ENCODE data around the gene F3. TPM values are rescaled to one million over a fixed set of nuclear protein-coding genes. Genes with fewer than 3 reads are reported as not detected.

F3 gene
- total and polyA plus RNA-seq, 4 donors = 1.0 to 2.7 (median 1.4) TPM

DNA sequence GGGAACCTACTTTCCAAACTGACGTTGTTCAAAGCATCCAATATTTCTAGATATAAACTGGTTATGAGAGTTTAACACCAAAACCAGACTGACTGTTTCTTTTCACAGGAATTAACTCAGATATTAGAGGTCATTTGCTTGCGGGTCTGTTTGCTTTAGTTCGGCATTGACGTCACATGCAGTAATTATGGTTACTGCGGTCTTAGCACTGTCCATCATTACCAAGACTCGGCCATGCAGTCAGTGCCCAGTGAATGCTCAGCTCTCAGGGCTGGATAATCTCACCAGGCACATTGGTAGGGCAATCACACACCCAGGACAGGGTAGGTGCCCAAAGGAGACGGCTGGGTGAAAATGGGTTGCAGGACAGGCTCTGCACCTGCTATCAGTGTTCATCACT, 9.9 kb upstream of the F3 start:
- no peaks in the 10 kb centered on the region for H3K36me3 ChIP-seq (ENCODE audit: control insufficient read depth in 4 of 4, insufficient read depth in 3 of 4, low read depth in 1 of 4, low read length in 3 of 4)
- H3K4me1 ChIP-seq (ENCODE audit: control insufficient read depth in 4 of 4, insufficient read depth in 4 of 4, low read length in 3 of 4) = no peaks in the 10 kb centered on the region
- 83% methylated on average over 7 of the region's 7 CpGs for WGBS
- TF ChIP-seq SP1 (IDR thresholded peaks at IDR 0.05) (no peak), RXRA (IDR thresholded peaks at IDR 0.05) (no peak), CTCF (IDR thresholded peaks at IDR 0.05; ENCODE audit: low read depth, low read length, missing input control) (no peak), NR2F2 (IDR thresholded peaks at IDR 0.05) (no peak), EGR1 (IDR thresholded peaks at IDR 0.05; ENCODE audit: low read depth in 2 of 2) (no peak), GABPA (IDR thresholded peaks at IDR 0.05 in 1 of 2, conservative IDR thresholded peaks at IDR 0.05 in 1 of 2) (no peak), HNF4A (conservative IDR thresholded peaks at IDR 0.05) (no peak), REST (IDR thresholded peaks at IDR 0.05) (no peak), FOXA2 (IDR thresholded peaks at IDR 0.05) (no peak), TAF1 (conservative IDR thresholded peaks at IDR 0.05) (no peak), FOXA1 (IDR thresholded peaks at IDR 0.05) (no peak)
- TF ChIP-seq, protein P1, sequence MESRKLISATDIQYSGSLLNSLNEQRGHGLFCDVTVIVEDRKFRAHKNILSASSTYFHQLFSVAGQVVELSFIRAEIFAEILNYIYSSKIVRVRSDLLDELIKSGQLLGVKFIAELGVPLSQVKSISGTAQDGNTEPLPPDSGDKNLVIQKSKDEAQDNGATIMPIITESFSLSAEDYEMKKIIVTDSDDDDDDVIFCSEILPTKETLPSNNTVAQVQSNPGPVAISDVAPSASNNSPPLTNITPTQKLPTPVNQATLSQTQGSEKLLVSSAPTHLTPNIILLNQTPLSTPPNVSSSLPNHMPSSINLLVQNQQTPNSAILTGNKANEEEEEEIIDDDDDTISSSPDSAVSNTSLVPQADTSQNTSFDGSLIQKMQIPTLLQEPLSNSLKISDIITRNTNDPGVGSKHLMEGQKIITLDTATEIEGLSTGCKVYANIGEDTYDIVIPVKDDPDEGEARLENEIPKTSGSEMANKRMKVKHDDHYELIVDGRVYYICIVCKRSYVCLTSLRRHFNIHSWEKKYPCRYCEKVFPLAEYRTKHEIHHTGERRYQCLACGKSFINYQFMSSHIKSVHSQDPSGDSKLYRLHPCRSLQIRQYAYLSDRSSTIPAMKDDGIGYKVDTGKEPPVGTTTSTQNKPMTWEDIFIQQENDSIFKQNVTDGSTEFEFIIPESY (IDR thresholded peaks at IDR 0.05) = no peak
- TF ChIP-seq, protein P2, sequence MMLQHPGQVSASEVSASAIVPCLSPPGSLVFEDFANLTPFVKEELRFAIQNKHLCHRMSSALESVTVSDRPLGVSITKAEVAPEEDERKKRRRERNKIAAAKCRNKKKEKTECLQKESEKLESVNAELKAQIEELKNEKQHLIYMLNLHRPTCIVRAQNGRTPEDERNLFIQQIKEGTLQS (IDR thresholded peaks at IDR 0.05) = no peak
- TF ChIP-seq, protein P3, sequence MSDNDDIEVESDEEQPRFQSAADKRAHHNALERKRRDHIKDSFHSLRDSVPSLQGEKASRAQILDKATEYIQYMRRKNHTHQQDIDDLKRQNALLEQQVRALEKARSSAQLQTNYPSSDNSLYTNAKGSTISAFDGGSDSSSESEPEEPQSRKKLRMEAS (IDR thresholded peaks at IDR 0.05) = no peak
- no peaks in the 10 kb centered on the region for H3K27me3 ChIP-seq (ENCODE audit: control insufficient read depth in 4 of 4, insufficient read depth in 4 of 4, low read length in 3 of 4)
- H3K4me3 ChIP-seq (ENCODE audit: low read depth in 1 of 3, low read length in 3 of 3) = no peak overlapping the region
- H3K27ac ChIP-seq (ENCODE audit: low read depth in 1 of 2, low read length in 2 of 2) = no peak overlapping the region
- H3K9ac ChIP-seq (ENCODE audit: low read depth in 1 of 2, low read length in 2 of 2) = no peak overlapping the region
- DNase-seq (ENCODE audit: low spot score) = no peak
- no peaks in the 10 kb centered on the region for H3K9me3 ChIP-seq (ENCODE audit: control insufficient read depth in 4 of 4, low read length in 3 of 4)

GRCh38 chr1:94550800-94551241, 9.3 kb upstream of the F3 start:
- no peak for DNase-seq (ENCODE audit: low spot score)
- Histone ChIP-seq H3K27me3 (ENCODE audit: control insufficient read depth in 4 of 4, insufficient read depth in 4 of 4, low read length in 3 of 4) (no peaks in the 10 kb centered on the region), H3K9me3 (ENCODE audit: control insufficient read depth in 4 of 4, low read length in 3 of 4) (no peaks in the 10 kb centered on the region), H3K4me3 (ENCODE audit: low read depth in 1 of 3, low read length in 3 of 3) (no peak overlapping the region), H3K36me3 (ENCODE audit: control insufficient read depth in 4 of 4, insufficient read depth in 3 of 4, low read depth in 1 of 4, low read length in 3 of 4) (no peaks in the 10 kb centered on the region), H3K27ac (ENCODE audit: low read depth in 1 of 2, low read length in 2 of 2) (no peak overlapping the region), H3K9ac (ENCODE audit: low read depth in 1 of 2, low read length in 2 of 2) (no peak overlapping the region), H3K4me1 (ENCODE audit: control insufficient read depth in 4 of 4, insufficient read depth in 4 of 4, low read length in 3 of 4) (no peaks in the 10 kb centered on the region)
- WGBS = 83% methylated on average over 5 of the region's 5 CpGs
- no peak for TF ChIP-seq YY1 (IDR thresholded peaks at IDR 0.05)
- TF ChIP-seq JUND (IDR thresholded peaks at IDR 0.05) = no peak
- TF ChIP-seq FOXA2 (IDR thresholded peaks at IDR 0.05) = no peak
- TF ChIP-seq, protein P3 (IDR thresholded peaks at IDR 0.05) = no peak
- TF ChIP-seq FOXA1 (IDR thresholded peaks at IDR 0.05) = no peak
- TF ChIP-seq RXRA (IDR thresholded peaks at IDR 0.05) = no peak
- TF ChIP-seq, protein P2 (IDR thresholded peaks at IDR 0.05) = no peak
- no peak for TF ChIP-seq HNF4G (IDR thresholded peaks at IDR 0.05)
- TF ChIP-seq HNF4A (conservative IDR thresholded peaks at IDR 0.05) = no peak
- TF ChIP-seq REST (IDR thresholded peaks at IDR 0.05) = no peak
- no peak for TF ChIP-seq NR2F2 (IDR thresholded peaks at IDR 0.05)
- TF ChIP-seq RAD21 (IDR thresholded peaks at IDR 0.05) = no peak
- no peak for TF ChIP-seq GABPA (IDR thresholded peaks at IDR 0.05 in 1 of 2, conservative IDR thresholded peaks at IDR 0.05 in 1 of 2)
- TF ChIP-seq EGR1 (IDR thresholded peaks at IDR 0.05; ENCODE audit: low read depth in 2 of 2) = no peak
- TF ChIP-seq TAF1 (conservative IDR thresholded peaks at IDR 0.05) = no peak

Data from liver (tissue), 9 donors.